ENCODE results near the gene E2F3.

GRCh38 chr6:20467437-20467836 is 65.8 kb downstream of the E2F3 start:
- TF ChIP-seq POLR2A (IDR thresholded peaks at IDR 0.05; ENCODE audit: low read length) (no peak), GATA1 (IDR thresholded peaks at IDR 0.05; ENCODE audit: low read depth, low read length) (no peak)

Measured in erythroblast (primary cell).